Prostate gland (tissue), 2 donors: ENCODE results near the gene PC.

Source experiments
- POLR2A ChIP-seq: fragments of 450-650 bp; IDR thresholded peaks from one replicate; pipeline ENCODE4 v1.6.1; 2016; ENCODE audit warnings: antibody characterized with exemption, mild to moderate bottlenecking
- POLR2AphosphoS5 ChIP-seq: sonication (generic); formaldehyde crosslinking; IDR thresholded peaks from one replicate; pipeline ENCODE4 v1.6.1; 2017; ENCODE audit warnings: antibody characterized with exemption
- TF ChIP-seq, protein P1 (sequence below), 4 experiments: fragments of 200-600 bp in 2 of 4; fragments of 450-650 bp in 2 of 4; sonication (generic) in 2 of 4; IDR thresholded peaks; 1 replicate in 3 of 4; 2 replicates in 1 of 4; pipeline ENCODE4 v1.5.1; 2016 to 2019; ENCODE audit warnings: antibody characterized with exemption in 4 of 4, mild to moderate bottlenecking in 2 of 4, moderate library complexity in 2 of 4

DNA sequence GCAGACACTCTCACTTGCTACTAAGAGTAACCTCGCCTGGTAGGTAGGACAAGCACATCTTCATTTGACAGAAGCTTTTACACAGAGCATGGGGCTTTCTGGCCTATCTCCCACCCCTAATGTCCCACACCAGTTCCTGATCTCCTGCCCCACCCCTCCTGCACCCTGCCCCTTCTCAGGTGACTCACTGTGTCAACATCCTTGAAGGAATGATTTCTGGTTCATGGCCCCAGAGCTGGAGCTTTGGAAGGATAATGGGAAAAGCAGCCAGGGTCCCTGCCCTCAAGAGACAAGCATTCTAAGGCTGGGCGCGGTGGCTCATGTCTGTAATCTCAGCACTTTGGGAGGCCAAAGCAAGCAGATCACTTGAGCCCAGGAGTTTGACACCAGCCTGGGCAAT is 54.1 kb downstream of the PC start:
- TF ChIP-seq, protein P1, sequence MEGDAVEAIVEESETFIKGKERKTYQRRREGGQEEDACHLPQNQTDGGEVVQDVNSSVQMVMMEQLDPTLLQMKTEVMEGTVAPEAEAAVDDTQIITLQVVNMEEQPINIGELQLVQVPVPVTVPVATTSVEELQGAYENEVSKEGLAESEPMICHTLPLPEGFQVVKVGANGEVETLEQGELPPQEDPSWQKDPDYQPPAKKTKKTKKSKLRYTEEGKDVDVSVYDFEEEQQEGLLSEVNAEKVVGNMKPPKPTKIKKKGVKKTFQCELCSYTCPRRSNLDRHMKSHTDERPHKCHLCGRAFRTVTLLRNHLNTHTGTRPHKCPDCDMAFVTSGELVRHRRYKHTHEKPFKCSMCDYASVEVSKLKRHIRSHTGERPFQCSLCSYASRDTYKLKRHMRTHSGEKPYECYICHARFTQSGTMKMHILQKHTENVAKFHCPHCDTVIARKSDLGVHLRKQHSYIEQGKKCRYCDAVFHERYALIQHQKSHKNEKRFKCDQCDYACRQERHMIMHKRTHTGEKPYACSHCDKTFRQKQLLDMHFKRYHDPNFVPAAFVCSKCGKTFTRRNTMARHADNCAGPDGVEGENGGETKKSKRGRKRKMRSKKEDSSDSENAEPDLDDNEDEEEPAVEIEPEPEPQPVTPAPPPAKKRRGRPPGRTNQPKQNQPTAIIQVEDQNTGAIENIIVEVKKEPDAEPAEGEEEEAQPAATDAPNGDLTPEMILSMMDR (IDR thresholded peaks at IDR 0.05): no peak
- no peak for TF ChIP-seq POLR2A
- no peak for TF ChIP-seq POLR2AphosphoS5
